Stimulated activated CD4-positive, alpha-beta T cell treated with anti-CD3 and anti-CD28 coated beads, Interleukin-4, amount 100 ng/mL, for 1 hour (primary cell): ENCODE measurements around the gene AIPL1.
A peak's percentile ranks its signal among the peaks of the same experiment; 100 is the strongest.
"Not testable (repeated sequence)": the region's sequence is repeated elsewhere in the genome, so short reads cannot be mapped to it uniquely, and the experiment has no call there.

Experiments
- DNase-seq: peaks from one replicate; pipeline ENCODE4 v3.0.0-alpha.2; 2020

AIPL1 gene

DNA sequence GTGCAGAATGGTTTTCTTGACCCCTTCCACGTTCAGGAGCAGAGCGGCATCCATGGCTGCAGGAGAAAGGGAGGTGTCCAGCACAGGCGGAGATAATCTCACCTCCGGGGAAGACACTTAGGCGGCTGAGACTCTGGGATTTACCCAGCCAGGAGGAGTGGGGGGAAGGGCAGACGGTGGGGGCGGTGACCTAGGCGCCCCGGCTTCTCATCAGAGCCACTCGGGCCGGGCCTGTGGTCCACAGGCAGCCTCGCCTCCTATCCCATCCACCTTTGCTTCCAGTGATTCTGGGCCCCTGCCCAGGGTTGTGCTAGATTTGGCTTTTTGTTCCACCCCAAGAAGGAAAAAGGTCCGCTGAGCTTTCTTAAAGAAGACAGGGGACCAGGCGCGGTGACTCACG is at the start of gene AIPL1:
AIPL1 (minus strand) TSS at position 71 of the 400 bp plus-strand sequence; CDS start at position 54, 17 bp downstream.
- DNase-seq: no peak

GRCh38 chr17:6483507-6483906 is 48.6 kb upstream of the AIPL1 start:
- no peak for DNase-seq

DNA sequence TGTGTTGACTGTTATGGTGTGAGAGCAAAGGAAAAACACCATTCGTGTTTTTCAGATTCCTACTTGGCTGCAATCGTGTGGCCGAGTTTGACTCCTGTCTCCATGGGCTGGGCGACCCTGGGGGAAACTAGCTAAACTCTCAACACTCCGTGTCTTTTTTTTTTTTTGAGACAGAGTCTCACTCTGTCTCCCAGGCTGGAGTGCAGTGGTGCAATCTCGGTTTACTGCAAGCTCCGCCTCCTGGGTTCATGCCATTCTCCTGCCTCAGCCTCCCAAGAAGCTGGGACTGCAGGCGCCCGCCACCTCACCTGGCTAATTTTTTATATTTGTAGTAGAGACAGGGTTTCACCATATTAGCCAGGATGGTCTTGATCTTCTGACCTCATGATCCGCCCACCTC is 47.9 kb upstream of the AIPL1 start:
- not testable (repeated sequence) for DNase-seq

DNA sequence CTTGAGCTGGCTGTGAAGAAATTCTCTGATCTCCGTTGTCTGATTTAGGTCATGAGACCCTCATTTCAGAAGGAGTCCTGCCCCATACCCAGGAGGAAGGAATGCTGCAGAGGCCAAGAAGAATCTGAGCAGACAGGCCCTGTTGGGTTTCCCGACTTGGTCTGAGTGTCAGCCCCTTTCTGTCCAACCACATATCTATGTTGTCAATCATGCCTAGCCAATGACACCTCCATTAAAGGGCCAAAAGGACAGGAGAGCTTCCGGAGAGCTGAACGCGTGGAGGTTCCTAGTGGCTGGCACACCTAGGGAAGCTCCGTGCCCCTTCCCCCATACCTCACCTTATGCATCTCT is 47.2 kb upstream of the AIPL1 start:
- no peak for DNase-seq

- no peak for DNase-seq
These were observed 45.4 kb upstream of the AIPL1 start for GRCh38 chr17:6480303-6480675.

- no peak for DNase-seq
These were observed 44.8 kb upstream of the AIPL1 start for GRCh38 chr17:6479622-6480302.

- no peak for DNase-seq
These were observed 43.6 kb upstream of the AIPL1 start for GRCh38 chr17:6478486-6478885.

DNA sequence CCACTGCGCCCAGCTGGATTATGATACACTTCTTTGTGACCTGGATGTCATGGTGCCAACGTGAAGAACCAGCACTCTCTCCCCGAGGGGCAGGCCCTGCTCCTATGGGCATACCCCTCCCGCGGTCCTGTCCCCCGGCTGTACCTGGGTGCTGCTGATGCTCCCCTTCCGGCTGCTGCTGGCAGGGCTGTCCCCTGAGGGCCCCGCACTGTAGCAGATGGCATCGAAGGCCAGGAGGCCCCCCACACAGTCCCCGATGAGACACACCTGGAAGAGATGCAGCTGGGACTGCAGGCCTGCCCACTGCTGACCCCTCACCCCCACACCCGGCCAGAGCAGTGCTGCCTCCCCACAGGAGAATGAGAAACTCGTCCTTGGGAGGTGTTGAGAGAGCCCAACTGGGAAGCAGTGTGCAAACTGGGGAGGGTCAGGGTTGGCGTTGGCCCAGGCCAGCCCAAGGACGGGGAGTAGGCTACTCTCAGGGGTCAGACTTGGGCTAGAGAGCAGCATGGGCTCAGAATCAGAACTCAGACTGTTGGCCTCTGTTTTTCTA is 43.0 kb upstream of the AIPL1 start:
- DNase-seq: no peak

- DNase-seq: no peak
These were observed 41.9 kb upstream of the AIPL1 start for GRCh38 chr17:6476810-6477179.

GRCh38 chr17:6476076-6476809 is 41.3 kb upstream of the AIPL1 start:
- no peak for DNase-seq

DNA sequence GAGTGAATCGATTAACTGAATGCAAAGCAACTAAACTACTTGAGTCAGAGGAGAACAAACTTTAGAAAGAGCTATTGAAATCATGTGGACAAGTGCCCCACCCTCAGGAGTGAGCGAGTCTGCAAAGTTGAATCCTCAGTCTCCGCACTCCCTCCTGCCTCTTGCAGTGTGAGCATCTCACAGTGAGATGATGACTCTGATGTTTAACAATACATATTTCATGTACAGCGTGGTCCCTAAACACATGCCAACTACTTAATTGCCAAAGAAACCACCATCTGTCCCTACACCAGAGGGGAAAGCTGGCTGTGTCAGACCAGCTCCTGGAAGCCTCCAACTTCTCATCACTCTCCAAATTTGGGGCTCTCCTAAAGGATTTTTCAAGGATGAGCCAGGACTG is 40.5 kb upstream of the AIPL1 start:
- DNase-seq: no peak

DNA sequence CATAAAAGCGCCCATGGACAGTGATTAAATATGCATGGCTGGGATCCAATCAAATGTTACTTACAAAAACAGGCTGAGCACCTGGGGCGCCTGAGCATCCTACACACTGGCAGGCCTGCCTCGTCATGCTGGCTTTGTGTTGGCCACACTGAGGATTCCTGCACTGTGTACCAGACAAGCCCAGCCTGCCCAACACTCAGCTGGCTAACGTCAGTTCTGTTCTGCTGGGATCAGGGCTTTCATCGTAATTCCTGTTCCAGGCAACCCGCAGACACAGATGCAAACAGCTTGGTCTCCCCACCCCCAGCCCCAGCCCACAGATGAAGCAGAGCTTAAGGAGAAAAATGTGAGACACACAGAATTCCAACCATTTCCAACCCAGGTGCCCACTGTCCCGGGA is 40.0 kb upstream of the AIPL1 start:
- no peak for DNase-seq

GRCh38 chr17:6474376-6474775 is 39.5 kb upstream of the AIPL1 start:
- DNase-seq: no peak

DNA sequence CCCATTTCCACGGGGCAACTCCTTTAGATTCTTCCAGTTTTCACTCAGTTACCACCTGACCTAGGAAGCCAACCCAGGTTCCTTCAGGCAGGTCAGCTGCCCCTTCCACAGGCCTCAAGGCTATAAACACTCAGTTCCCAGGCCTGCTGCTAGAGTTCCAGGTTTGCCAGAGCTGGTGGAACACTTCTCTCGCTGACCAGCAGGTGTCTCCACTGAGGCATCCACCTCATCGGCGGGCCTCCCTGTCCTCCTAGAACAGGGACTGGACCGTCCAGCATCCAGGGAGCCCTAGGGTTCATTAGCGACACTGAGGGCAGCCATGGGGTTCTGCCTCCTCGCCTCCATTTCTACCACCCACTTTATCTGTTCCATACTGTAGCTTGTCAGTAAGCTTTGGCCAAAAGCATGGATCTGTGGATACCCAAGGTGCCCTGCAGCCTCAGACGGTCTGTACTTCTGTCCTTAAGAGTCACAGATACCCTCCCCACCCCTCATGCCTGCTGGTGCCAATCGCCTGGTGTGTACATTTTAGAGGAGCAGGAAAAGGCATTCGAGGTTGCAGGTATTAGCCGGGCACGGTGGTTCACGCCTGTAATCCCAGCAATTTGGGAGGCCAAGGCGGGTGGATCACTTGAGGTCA is 38.3 kb upstream of the AIPL1 start:
- DNase-seq: peak; percentile 71

DNA sequence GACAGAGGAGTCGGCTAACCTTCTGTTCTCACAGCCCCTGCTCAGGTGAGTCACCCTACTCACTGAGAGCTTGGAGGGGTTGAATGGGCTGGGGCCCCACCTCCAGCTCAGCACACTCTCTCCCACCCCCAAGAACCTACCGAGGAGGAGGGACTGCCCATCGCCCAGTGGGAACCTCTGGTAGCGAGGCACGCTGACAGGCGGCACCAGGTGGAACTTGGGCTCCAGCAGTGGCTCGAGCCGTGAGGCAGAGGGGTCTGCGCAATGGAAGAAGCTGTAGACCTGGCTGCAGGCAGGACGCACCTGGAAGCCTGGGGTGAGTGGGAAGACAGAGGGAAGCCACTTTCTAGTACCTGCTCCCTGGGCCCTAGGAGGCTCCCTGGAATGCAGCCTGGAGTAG is 37.6 kb upstream of the AIPL1 start:
- DNase-seq: no peak

GRCh38 chr17:6471531-6472465 is 36.9 kb upstream of the AIPL1 start:
- no peak for DNase-seq

- DNase-seq: no peak
These were observed 36.0 kb upstream of the AIPL1 start for GRCh38 chr17:6470751-6471521.

DNA sequence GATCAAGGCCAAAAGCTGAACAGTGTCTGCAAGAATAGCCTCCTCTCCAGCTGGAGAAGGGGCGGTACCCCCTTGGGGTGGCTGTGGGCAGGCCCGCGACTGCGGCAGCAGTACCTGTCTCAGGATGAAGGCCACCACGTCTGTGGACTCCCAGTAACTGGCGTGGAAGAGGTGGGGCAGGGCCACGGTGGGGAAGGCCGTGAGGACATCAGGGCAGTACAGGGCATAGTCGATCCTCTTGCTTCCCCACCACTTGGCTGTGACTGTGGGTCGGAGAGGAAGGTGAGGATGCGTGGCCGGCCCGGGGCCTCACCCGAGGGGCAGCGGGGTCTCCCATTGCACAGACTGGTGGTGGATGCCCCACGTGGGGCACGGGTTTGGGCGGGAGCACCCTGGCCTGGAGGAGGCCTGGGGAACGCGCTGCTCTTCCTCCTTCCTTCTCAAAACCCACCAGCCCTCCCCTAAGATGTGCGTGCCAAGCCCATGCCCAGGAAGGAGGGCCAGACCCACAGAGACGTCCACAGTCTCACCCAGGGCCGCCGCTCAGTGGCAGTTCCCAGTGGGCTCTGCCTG is 35.3 kb upstream of the AIPL1 start:
- DNase-seq: no peak

GRCh38 chr17:6468051-6468790 is 33.3 kb upstream of the AIPL1 start:
- DNase-seq: no peak

- no peak for DNase-seq
These were observed 32.6 kb upstream of the AIPL1 start for GRCh38 chr17:6467567-6467966.
